PC-3 (cell line): ENCODE results near the gene COL21A1. TPM values are rescaled to one million over a fixed set of nuclear protein-coding genes. Genes with fewer than 3 reads are reported as not detected.
A peak's percentile ranks its signal among the peaks of the same experiment; 100 is the strongest.

ENCODE experiments used
- ATAC-seq: fragments of 200-7000 bp; cut with Tn5 transposase; 2 replicates; pipeline ENCODE4 v1.9.1; 2020; ENCODE audit warnings: mild to moderate bottlenecking, moderate library complexity
- BruUV-seq: library from RNA; stranded (reverse); fragments of 400-500 nt; replicated peaks from 2 replicates; lab custom pipeline; 2021; lab: Mats Ljungman, UMichigan
- CTCF ChIA-PET: fragments of 300-600 bp; sonication (Branson Sonifier 250); formaldehyde crosslinking; loops from one replicate; lab custom pipeline; 2022; ENCODE audit warnings: antibody characterized with exemption; lab: Charles Lee
- POLR2A ChIA-PET: fragments of 300-600 bp; sonication (Branson Sonifier 250); formaldehyde crosslinking; loops from one replicate; lab custom pipeline; 2022; ENCODE audit warnings: antibody characterized with exemption; ENCODE audit not compliant: unreplicated experiment; lab: Charles Lee
- DNase-seq: peaks from one replicate; pipeline ENCODE4 v3.0.0-alpha.2; 2015
- H2AFZ ChIP-seq: fragments of 300-600 bp; sonication (generic); 2 replicates; pipeline ENCODE4 v1.6.0; 2016; ENCODE audit warnings: antibody characterized with exemption, low read length
- H3F3A ChIP-seq: fragments of 300-600 bp; sonication (generic); one replicate; pipeline ENCODE4 v1.6.0; 2017; ENCODE audit warnings: antibody characterized with exemption, low read length, control low read depth, mild to moderate bottlenecking; ENCODE audit not compliant: unreplicated experiment
- H3K27ac ChIP-seq: fragments of 300-600 bp; sonication (generic); 2 replicates; pipeline ENCODE4 v1.5.1; 2016; ENCODE audit warnings: mild to moderate bottlenecking, low read length
- H3K27me3 ChIP-seq: fragments of 300-600 bp; sonication (generic); 2 replicates; pipeline ENCODE4 v1.6.1; 2016; ENCODE audit warnings: low read length, mixed read lengths
- H3K36me3 ChIP-seq: fragments of 300-600 bp; sonication (generic); 2 replicates; pipeline ENCODE4 v1.6.1; 2016; ENCODE audit warnings: low read depth, mixed run types, low read length, mixed read lengths
- H3K4me1 ChIP-seq: fragments of 300-600 bp; sonication (generic); 2 replicates; pipeline ENCODE4 v1.5.1; 2016; ENCODE audit warnings: low read length; ENCODE audit not compliant: insufficient read depth
- H3K4me2 ChIP-seq: fragments of 300-600 bp; sonication (generic); 2 replicates; pipeline ENCODE4 v1.6.0; 2016; ENCODE audit warnings: low read length
- H3K4me3 ChIP-seq: fragments of 300-600 bp; sonication (generic); 2 replicates; pipeline ENCODE4 v1.5.1; 2016; ENCODE audit warnings: mild to moderate bottlenecking, low read length, mixed read lengths
- H3K79me2 ChIP-seq: fragments of 300-600 bp; sonication (generic); 2 replicates; pipeline ENCODE4 v1.6.1; 2017; ENCODE audit warnings: low read length, mixed read lengths
- H3K9ac ChIP-seq: fragments of 300-600 bp; sonication (generic); 2 replicates; pipeline ENCODE4 v1.6.0; 2016; ENCODE audit warnings: mild to moderate bottlenecking, low read length
- H3K9me2 ChIP-seq: fragments of 300-600 bp; sonication (generic); replicated peaks from 2 replicates; pipeline ENCODE4 v1.6.1; 2016; ENCODE audit warnings: mixed run types, low read length, mixed read lengths
- H3K9me3 ChIP-seq: fragments of 300-600 bp; sonication (generic); 2 replicates; pipeline ENCODE4 v1.6.1; 2016; ENCODE audit warnings: low read length, mixed read lengths
- H4K20me1 ChIP-seq: fragments of 300-600 bp; sonication (generic); 2 replicates; pipeline ENCODE4 v1.6.1; 2016; ENCODE audit warnings: low read length, mixed read lengths
- EZH2 ChIP-seq: fragments of 300-600 bp; sonication (generic); IDR thresholded peaks from one replicate; pipeline ENCODE4 v1.6.1; 2017; ENCODE audit warnings: antibody characterized with exemption, mild to moderate bottlenecking, low read length; ENCODE audit not compliant: unreplicated experiment
- EZH2phosphoT487 ChIP-seq: fragments of 300-600 bp; sonication (generic); IDR thresholded peaks from 2 replicates; pipeline ENCODE4 v1.6.1; 2018; ENCODE audit warnings: mild to moderate bottlenecking, antibody characterized with exemption, low read length, borderline replicate concordance
- intact Hi-C: fragments of 100-400 bp; cut with micrococcal nuclease; formaldehyde crosslinking; loops from 2 replicates; pipeline ENCODE4 v1.9.0; 2023
- total RNA-seq: library from RNA; depleted of rRNA; stranded (reverse); fragments of >200 nt; gene quantifications from 2 replicates; pipeline ENCODE4 v1.2.3, GENCODE V29; 2014
- TF ChIP-seq, protein P1 (sequence below): fragments of 300-600 bp; sonication (generic); conservative IDR thresholded peaks from 2 replicates; pipeline ENCODE4 v1.5.1; 2017; ENCODE audit warnings: antibody characterized with exemption, low read depth, mild to moderate bottlenecking, low read length

COL21A1 gene
- total RNA-seq, 1 experiment from 2014 or later = 1.0 TPM

DNA sequence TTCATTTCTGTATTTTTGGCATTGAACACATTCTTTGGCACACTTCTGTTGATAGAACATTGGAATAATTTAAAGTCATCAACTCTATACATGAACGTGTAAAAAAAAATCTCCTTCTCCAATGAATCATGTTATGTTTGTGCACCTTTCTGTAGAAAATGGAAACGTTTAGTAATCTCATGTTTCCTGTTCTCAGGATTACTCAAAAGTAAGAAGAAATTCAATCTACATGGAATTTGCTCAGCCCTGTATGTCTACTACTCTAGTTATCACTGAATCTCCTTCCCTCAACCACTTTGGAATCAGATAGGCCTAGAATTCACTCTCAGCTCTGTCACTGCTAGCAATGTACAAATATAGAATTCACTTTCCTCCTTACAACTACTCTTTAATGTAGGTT, 103.6 kb downstream of the COL21A1 start:
- no peak overlapping the region for H2AFZ ChIP-seq
- no peak overlapping the region for H3K4me3 ChIP-seq
- peak overlapping the region; percentile 83 for H3K27ac ChIP-seq
- intact Hi-C loops = no loop called here
- no peaks in the 10 kb centered on the region for H3K27me3 ChIP-seq
- BruUV-seq = no TSS peak
- peak overlapping the region; percentile 32; the same call in 1 of the 2 replicates for H3K9ac ChIP-seq
- DNase-seq (peak; percentile 44), ATAC-seq (peak; percentile 25; the same call in 1 of the 2 replicates)
- H3K9me2 ChIP-seq = no peaks in the 10 kb centered on the region
- no peaks in the 10 kb centered on the region for H3K79me2 ChIP-seq
- CTCF ChIA-PET = no interaction called here
- POLR2A ChIA-PET = no interaction called here
- no peaks in the 10 kb centered on the region for H3K9me3 ChIP-seq
- TF ChIP-seq EZH2phosphoT487 = no peak
- TF ChIP-seq EZH2 = no peak
- TF ChIP-seq, protein P1, sequence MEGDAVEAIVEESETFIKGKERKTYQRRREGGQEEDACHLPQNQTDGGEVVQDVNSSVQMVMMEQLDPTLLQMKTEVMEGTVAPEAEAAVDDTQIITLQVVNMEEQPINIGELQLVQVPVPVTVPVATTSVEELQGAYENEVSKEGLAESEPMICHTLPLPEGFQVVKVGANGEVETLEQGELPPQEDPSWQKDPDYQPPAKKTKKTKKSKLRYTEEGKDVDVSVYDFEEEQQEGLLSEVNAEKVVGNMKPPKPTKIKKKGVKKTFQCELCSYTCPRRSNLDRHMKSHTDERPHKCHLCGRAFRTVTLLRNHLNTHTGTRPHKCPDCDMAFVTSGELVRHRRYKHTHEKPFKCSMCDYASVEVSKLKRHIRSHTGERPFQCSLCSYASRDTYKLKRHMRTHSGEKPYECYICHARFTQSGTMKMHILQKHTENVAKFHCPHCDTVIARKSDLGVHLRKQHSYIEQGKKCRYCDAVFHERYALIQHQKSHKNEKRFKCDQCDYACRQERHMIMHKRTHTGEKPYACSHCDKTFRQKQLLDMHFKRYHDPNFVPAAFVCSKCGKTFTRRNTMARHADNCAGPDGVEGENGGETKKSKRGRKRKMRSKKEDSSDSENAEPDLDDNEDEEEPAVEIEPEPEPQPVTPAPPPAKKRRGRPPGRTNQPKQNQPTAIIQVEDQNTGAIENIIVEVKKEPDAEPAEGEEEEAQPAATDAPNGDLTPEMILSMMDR = no peak
- peaks cover 25% of the 10 kb centered on the region for H3K4me1 ChIP-seq
- no peaks in the 10 kb centered on the region for H4K20me1 ChIP-seq
- H3K36me3 ChIP-seq = no peaks in the 10 kb centered on the region
- peaks cover 4% of the 10 kb centered on the region for H3F3A ChIP-seq
- peak overlapping the region; percentile 60 for H3K4me2 ChIP-seq

DNA sequence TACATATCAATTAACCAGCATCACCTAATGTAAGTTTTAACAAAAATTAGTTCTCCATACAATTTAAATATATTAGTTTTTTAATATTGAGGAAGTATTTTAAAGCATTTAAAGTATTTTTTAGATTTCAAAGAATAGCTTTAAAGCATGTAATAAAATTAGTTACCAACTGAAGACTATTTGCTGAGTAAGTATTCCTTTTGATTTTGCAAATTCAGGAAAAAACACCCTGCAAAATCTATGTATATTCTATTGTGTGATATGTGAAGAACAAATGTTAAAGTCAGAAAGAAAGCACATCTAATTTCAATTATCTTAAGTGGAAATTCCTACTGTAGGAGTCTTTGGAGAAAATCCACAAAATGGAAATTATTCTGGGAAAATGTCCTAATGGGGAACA, 107.3 kb downstream of the COL21A1 start:
- no TSS peak for BruUV-seq
- ATAC-seq (no peak), DNase-seq (no peak)
- CTCF ChIA-PET = no interaction called here
- Histone ChIP-seq H3K27ac (no peak overlapping the region), H3K79me2 (no peaks in the 10 kb centered on the region), H3K27me3 (no peaks in the 10 kb centered on the region), H3K9me2 (no peaks in the 10 kb centered on the region), H3K4me3 (no peak overlapping the region), H3K9ac (no peak overlapping the region), H3K9me3 (no peaks in the 10 kb centered on the region), H3F3A (peaks cover 4% of the 10 kb centered on the region), H2AFZ (no peak overlapping the region), H3K4me1 (peaks cover 16% of the 10 kb centered on the region), H3K36me3 (no peaks in the 10 kb centered on the region), H4K20me1 (no peaks in the 10 kb centered on the region), H3K4me2 (no peak overlapping the region)
- TF ChIP-seq EZH2phosphoT487 (no peak), EZH2 (no peak)
- TF ChIP-seq, protein P1 = no peak
- intact Hi-C loops = no loop called here
- POLR2A ChIA-PET = no interaction called here

DNA sequence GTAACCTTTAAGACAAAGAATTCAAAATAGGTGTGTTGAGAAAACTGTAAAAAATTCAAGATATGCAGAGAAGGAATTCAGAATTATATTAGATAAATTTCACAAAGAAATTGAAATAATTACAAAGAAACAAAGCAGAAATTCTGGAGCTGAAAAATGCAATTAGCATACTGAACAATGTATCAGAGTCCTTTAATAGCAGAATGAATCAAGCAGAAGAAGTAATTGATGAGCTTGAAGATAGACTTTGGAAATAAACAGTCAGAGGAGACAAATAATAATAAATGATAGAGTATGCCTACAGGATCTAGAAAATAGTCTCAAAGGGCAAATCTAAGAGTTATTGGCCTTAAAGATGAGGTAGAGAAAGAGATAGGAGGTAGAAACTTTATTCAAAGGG, 131.7 kb downstream of the COL21A1 start:
- no peak overlapping the region for H2AFZ ChIP-seq
- no TSS peak for BruUV-seq
- H3K4me1 ChIP-seq = no peaks in the 10 kb centered on the region
- H3K4me2 ChIP-seq = no peak overlapping the region
- ATAC-seq (no peak), DNase-seq (no peak)
- no peaks in the 10 kb centered on the region for H3K9me2 ChIP-seq
- H3K27ac ChIP-seq = no peak overlapping the region
- H3K79me2 ChIP-seq = no peaks in the 10 kb centered on the region
- no peaks in the 10 kb centered on the region for H4K20me1 ChIP-seq
- peaks cover 2% of the 10 kb centered on the region; the same call in 1 of the 2 replicates for H3K36me3 ChIP-seq
- intact Hi-C loops = no loop called here
- no peak overlapping the region for H3K9ac ChIP-seq
- no peaks in the 10 kb centered on the region for H3K27me3 ChIP-seq
- ChIA-PET POLR2A (no interaction called here), CTCF (no interaction called here)
- no peaks in the 10 kb centered on the region for H3F3A ChIP-seq
- TF ChIP-seq EZH2 (no peak), EZH2phosphoT487 (no peak)
- TF ChIP-seq, protein P1 = no peak
- no peak overlapping the region for H3K4me3 ChIP-seq
- peaks cover 3% of the 10 kb centered on the region; the same call in 1 of the 2 replicates for H3K9me3 ChIP-seq
